Ovary (tissue), 9 donors: ENCODE data around the gene VGF. TPM values are rescaled to one million over a fixed set of nuclear protein-coding genes. Genes with fewer than 3 reads are reported as not detected.

Source experiments
- DNase-seq, 5 donors: peaks; one replicate each; pipeline ENCODE4 v3.0.0-alpha.2; 2019 to 2020
- H3K27ac ChIP-seq, 2 donors: fragments of 200-600 bp; one replicate each; pipeline versions ENCODE4 v1.5.1 to v1.8.0; 2019 to 2022
- H3K27me3 ChIP-seq: fragments of 200-600 bp; one replicate; pipeline ENCODE4 v1.8.0; 2022
- H3K36me3 ChIP-seq: fragments of 200-600 bp; sonication (generic); one replicate; pipeline ENCODE4 v1.5.1; 2019
- H3K4me1 ChIP-seq: one replicate; pipeline ENCODE4 v1.8.1; 2013; ENCODE audit warnings: mild to moderate bottlenecking, moderate library complexity; ENCODE audit not compliant: insufficient read depth
- H3K4me3 ChIP-seq: fragments of 200-600 bp; sonication (generic); one replicate; pipeline ENCODE4 v1.5.1; 2017
- H3K9me3 ChIP-seq, 2 donors: fragments of 200-600 bp in 1 of 2; sonication (generic) in 1 of 2; one replicate each; pipeline versions ENCODE4 v1.5.1 to v1.8.1; 2013 to 2019; ENCODE audit warnings: mild to moderate bottlenecking in 1 of 2, moderate library complexity in 1 of 2
- EP300 ChIP-seq: sonication (generic); formaldehyde crosslinking; IDR thresholded peaks from one replicate; pipeline ENCODE4 v1.6.1; 2017; ENCODE audit warnings: antibody characterized with exemption
- POLR2A ChIP-seq: fragments of 450-650 bp; IDR thresholded peaks from one replicate; pipeline ENCODE4 v1.6.1; 2017; ENCODE audit warnings: antibody characterized with exemption, mild to moderate bottlenecking, moderate library complexity
- WGBS, 3 donors: extraction: QIAGEN DNeasy Blood & Tissue Kit in 1 of 3; methylation state at CpG; one replicate each; pipeline versions ENCODE4 v1.1.5 to v1.1.7; 2013 to 2017; 5-methylcytosine and 5-hydroxymethylcytosine counted together
- intact Hi-C, 4 donors: fragments of 100-400 bp; cut with DNase I; formaldehyde crosslinking; loops; one replicate each; pipeline versions ENCODE4 v1.11.0 to v1.15.1; 2022 to 2023
- polyA plus RNA-seq, 2 donors: library from polyadenylated mRNA; stranded (reverse); fragments of 200-250 nt in 1 of 2; fragments of 350-450 nt in 1 of 2; fragmentation: Illumina TruSeq in 1 of 2; extraction: RNeasy Lipid Tissue Mini Kit (QIAGEN cat#74804) in 1 of 2; gene quantifications; one replicate each; pipeline ENCODE4 v1.2.3, GENCODE V29; 2013 to 2014
- total RNA-seq, 7 donors: library from RNA; depleted of rRNA in 2 of 7; stranded (reverse); fragments of >200 nt in 2 of 7; fragmentation: NEBNext Ultra II Directional in 3 of 7; extraction: Animal tissue kit (Norgen Biotek cat#: 25700) in 3 of 7; gene quantifications; one replicate each; pipeline versions ENCODE4 v1.1.0 to v1.2.4, GENCODE V29; 2016 to 2023
- TF ChIP-seq, protein P1 (sequence below), 3 donors: fragments of 450-650 bp in 2 of 3; fragments of 200-600 bp in 1 of 3; IDR thresholded peaks; one replicate each; pipeline versions ENCODE4 v1.5.1 to v1.8.0; 2016 to 2022; ENCODE audit warnings: antibody characterized with exemption in 3 of 3, mild to moderate bottlenecking in 1 of 3
- donor health status: DM: no; HTN: no; CAD: no; lungs with moderate emphysema.
- donor health status: DM: no; HTN: no; CAD: no.
- donor health status: Bipolar disorder and iron deficiency.
- donor health status: DM: yes; HTN: yes; CAD: no.
- donor health status: DM: no; HTN: no; CAD: no.
- donor health status: DM: yes; HTN: yes; CAD: no.

Gene VGF
- total and polyA plus RNA-seq, 9 donors: 0.04 to 0.20 TPM; not detected in 7

DNA sequence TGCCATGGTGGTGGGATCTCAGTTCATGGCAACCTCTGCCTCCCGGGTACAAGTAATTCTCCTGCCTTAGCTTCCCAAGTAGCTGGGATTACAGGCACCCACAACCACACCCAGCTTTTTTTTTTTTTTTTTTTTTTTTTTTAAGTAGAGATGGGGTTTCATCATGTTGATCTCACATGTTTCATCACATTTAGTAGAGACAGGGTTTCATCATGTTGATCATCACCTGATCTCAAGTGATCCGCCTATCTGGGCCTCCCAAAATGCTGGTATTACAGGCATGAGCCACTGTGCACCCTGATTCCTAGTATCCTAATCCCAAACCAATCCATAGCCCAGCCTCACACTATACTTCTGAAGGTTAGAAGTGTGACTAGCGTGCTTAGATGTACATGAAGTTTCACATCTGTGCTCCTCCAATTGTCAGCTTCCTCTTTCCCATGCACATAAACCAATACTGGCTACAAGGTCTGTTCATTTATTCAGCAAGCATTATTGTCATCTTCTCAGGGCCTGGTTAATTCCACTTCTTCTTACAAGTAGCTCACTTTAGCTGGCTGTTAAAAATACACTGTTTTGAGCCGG lies 21.6 kb upstream of the VGF start:
- intact Hi-C loops: no loop called here
- no peak for TF ChIP-seq EP300
- TF ChIP-seq POLR2A: no peak
- TF ChIP-seq, protein P1, sequence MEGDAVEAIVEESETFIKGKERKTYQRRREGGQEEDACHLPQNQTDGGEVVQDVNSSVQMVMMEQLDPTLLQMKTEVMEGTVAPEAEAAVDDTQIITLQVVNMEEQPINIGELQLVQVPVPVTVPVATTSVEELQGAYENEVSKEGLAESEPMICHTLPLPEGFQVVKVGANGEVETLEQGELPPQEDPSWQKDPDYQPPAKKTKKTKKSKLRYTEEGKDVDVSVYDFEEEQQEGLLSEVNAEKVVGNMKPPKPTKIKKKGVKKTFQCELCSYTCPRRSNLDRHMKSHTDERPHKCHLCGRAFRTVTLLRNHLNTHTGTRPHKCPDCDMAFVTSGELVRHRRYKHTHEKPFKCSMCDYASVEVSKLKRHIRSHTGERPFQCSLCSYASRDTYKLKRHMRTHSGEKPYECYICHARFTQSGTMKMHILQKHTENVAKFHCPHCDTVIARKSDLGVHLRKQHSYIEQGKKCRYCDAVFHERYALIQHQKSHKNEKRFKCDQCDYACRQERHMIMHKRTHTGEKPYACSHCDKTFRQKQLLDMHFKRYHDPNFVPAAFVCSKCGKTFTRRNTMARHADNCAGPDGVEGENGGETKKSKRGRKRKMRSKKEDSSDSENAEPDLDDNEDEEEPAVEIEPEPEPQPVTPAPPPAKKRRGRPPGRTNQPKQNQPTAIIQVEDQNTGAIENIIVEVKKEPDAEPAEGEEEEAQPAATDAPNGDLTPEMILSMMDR (IDR thresholded peaks at IDR 0.05): no peak
- Histone ChIP-seq H3K27ac (no peak overlapping the region), H3K4me3 (no peak overlapping the region), H3K27me3 (no peaks in the 10 kb centered on the region), H3K9me3 (no peaks in the 10 kb centered on the region), H3K36me3 (no peaks in the 10 kb centered on the region), H3K4me1 (no peaks in the 10 kb centered on the region)
- WGBS, 3 donors: 81 to 89% (median 88%) methylated on average over 4 of the region's 4 CpGs
- DNase-seq: no peak

DNA sequence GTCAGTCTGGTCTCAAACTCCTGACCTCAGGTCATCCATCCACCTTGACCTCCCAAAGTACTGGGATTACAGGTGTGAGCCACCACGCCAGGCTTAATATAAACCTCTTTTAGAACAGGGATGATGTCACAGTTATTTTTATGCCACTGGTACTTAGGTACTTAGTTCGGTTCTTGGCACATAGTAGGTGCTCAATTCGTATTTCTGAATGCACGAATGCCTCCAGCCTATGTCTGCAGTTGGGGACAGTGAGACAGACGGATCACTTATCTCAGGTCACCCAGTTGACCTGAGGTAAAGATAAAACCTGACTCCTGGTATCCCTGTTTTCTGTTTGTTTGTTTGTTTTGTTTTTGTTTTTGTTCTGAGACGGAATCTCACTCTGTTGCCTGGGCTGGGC lies 20.8 kb upstream of the VGF start:
- 45 to 64% (median 56%) methylated on average over 6 of the region's 6 CpGs for WGBS, 3 donors
- Histone ChIP-seq H3K4me3 (no peak overlapping the region), H3K9me3 (no peaks in the 10 kb centered on the region), H3K27me3 (no peaks in the 10 kb centered on the region), H3K27ac (no peak overlapping the region), H3K36me3 (no peaks in the 10 kb centered on the region), H3K4me1 (no peaks in the 10 kb centered on the region)
- TF ChIP-seq, protein P1 (IDR thresholded peaks at IDR 0.05): no peak
- no peak for TF ChIP-seq EP300
- TF ChIP-seq POLR2A: no peak
- intact Hi-C loops: no loop called here
- DNase-seq: no peak

DNA sequence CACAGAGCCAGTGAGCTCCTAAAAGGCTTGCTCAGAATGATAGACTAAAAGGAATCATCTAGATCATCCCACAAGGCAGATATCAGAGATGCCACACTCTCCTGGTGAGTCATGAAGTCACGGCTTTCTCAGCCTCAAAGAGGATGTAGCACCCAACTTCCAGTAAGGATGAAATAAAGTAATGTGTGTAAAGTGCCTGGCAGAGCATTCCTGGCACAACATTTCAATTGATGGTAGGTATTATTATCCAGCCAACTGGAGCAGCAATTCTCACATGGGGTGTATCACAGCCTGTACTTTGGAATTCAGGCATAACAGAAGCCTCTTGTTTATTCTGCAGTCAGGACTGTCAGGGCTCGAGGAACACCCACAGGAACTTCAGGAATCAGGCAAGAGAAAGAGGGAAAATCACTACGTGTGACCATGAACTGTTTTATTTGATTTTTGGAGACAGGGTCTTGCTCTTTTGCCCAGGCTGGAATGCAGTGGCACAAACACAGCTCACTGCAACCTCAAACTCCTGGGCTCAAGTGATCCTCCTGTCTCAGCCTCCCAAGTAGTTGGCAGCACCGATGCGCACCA lies 20.0 kb upstream of the VGF start:
- no peak for DNase-seq
- intact Hi-C loops: no loop called here
- Histone ChIP-seq H3K27me3 (no peaks in the 10 kb centered on the region), H3K4me1 (no peaks in the 10 kb centered on the region), H3K36me3 (no peaks in the 10 kb centered on the region), H3K27ac (no peak overlapping the region), H3K9me3 (no peaks in the 10 kb centered on the region), H3K4me3 (no peak overlapping the region)
- WGBS, 3 donors: 33 to 46% (median 44%) methylated on average over 5 of the region's 5 CpGs
- TF ChIP-seq, protein P1 (IDR thresholded peaks at IDR 0.05): no peak
- TF ChIP-seq EP300 (no peak), POLR2A (no peak)

DNA sequence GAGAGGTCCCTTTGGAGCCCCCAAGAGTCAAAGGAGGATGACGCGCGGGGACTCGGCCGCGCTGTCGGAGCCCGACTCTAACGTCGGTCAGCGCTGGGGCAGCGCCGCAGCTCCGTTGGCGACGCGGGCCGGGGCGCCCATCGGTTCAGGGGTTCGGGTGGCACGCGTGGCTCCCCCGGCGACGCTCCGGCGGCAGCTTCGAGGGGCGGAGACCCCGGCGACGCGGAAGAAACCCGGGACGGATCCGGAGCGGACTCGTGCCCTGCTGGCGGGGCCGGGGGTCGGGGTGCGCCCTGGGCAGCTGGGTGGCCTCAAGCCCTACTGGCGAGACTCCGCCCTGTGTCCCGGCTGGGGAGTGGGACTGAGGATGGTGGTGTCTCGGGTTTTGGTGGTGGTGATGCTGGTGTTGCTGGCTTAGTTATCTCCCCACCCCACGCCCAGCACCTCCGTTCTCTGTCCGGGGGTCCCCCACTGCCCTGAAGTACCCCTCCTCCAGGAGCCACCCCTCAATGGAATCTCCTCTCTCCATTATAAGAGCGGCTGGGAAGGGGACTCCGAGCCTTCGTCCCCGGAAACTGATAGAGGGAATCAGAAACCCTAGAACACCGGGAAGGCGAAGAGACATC lies 14.9 kb upstream of the VGF start, which contains the start of gene NAT16:
TSS of gene NAT16 (minus strand) at position 164 of the 626 bp plus-strand sequence. CDS start 5,486 bp downstream, outside the sequence.
- intact Hi-C loops: no loop called here
- 2 to 3% (median 3%) methylated on average over 55 to 56 of the region's 56 CpGs for WGBS, 3 donors
- H3K27me3 ChIP-seq: peaks cover 2% of the 10 kb centered on the region

More for the DNA sequence above, 14.9 kb upstream of the VGF start, which contains the start of gene NAT16:
- H3K27ac ChIP-seq: no peak within 1 kb of the TSS
- DNase-seq: no peak
- H3K4me3 ChIP-seq: no peak within 1 kb of the TSS
- no peak for TF ChIP-seq POLR2A
- TF ChIP-seq EP300: no peak
- TF ChIP-seq, protein P1 (IDR thresholded peaks at IDR 0.05): no peak
- no peaks in the 10 kb centered on the region for H3K9me3 ChIP-seq
- H3K36me3 ChIP-seq: no peaks in the 10 kb centered on the region
- peaks cover 2% of the 10 kb centered on the region for H3K4me1 ChIP-seq
